Chondrocyte (in vitro differentiated cells): Measurements from ENCODE around the gene MCTP2. TPM values are rescaled to one million over a fixed set of nuclear protein-coding genes. Genes with fewer than 3 reads are reported as not detected.
A peak's percentile ranks its signal among the peaks of the same experiment; 100 is the strongest.

Experiments
- DNase-seq: peaks from one replicate; pipeline ENCODE4 v3.0.0; 2021; ENCODE audit warnings: mixed read lengths, low spot score
- H3K27ac Mint-ChIP-seq: one replicate; pipeline ENCODE4 v1.8.0; 2021; ENCODE audit warnings: mild to moderate bottlenecking, moderate library complexity, mixed read lengths; ENCODE audit not compliant: unreplicated experiment
- H3K27me3 Mint-ChIP-seq: 2 replicates; pipeline ENCODE4 v1.8.0; 2021; ENCODE audit warnings: low read depth, mixed read lengths
- H3K36me3 Mint-ChIP-seq: 2 replicates; pipeline ENCODE4 v1.8.0; 2021; ENCODE audit warnings: low read depth, mixed read lengths
- H3K4me1 Mint-ChIP-seq: 2 replicates; pipeline ENCODE4 v1.8.0; 2021; ENCODE audit warnings: low read depth, mild to moderate bottlenecking, mixed read lengths
- H3K4me3 Mint-ChIP-seq: one replicate; pipeline ENCODE4 v1.8.0; 2021; ENCODE audit warnings: mild to moderate bottlenecking, moderate library complexity, mixed read lengths; ENCODE audit not compliant: unreplicated experiment
- H3K9me3 Mint-ChIP-seq: 2 replicates; pipeline ENCODE4 v1.8.0; 2021; ENCODE audit warnings: low read depth, mixed read lengths
- total RNA-seq: library from RNA; stranded (reverse); gene quantifications from 3 replicates; pipeline ENCODE4 v1.2.1, GENCODE V29; 2021
- TF ChIP-seq, protein P1 (sequence below): fragments of 200-600 bp; sonication (generic); IDR thresholded peaks from 2 replicates; pipeline ENCODE4 v1.5.0; 2021; ENCODE audit warnings: antibody characterized with exemption, mild to moderate bottlenecking, moderate library complexity

Gene MCTP2
- total RNA-seq, 1 donor from 2014 or later = 4.5 TPM

DNA sequence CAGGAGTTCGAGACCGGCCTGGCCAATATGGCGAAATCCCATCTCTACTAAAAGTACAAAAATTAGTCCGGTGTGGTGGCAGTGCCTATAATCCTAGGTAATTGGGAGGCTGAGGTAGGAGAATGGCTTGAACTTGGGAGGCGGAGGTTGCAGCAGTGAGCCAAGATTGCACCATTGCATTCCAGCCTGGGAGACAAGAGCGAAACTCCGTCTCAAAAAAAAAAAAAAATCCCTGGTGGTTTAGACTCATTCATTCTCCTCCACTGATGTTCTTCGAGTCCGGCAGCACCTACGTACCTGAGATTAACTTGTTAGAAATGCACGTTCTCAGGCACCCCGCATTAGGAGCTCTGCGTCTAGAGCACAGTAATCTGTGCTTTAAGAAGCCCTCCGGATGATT, 3.7 kb downstream of the MCTP2 start:
- H3K4me1 Mint-ChIP-seq = peaks cover 41% of the 10 kb centered on the region
- H3K9me3 Mint-ChIP-seq = no peaks in the 10 kb centered on the region
- H3K27ac Mint-ChIP-seq = no peak overlapping the region
- no peaks in the 10 kb centered on the region for H3K36me3 Mint-ChIP-seq
- no peak for DNase-seq
- TF ChIP-seq, protein P1, sequence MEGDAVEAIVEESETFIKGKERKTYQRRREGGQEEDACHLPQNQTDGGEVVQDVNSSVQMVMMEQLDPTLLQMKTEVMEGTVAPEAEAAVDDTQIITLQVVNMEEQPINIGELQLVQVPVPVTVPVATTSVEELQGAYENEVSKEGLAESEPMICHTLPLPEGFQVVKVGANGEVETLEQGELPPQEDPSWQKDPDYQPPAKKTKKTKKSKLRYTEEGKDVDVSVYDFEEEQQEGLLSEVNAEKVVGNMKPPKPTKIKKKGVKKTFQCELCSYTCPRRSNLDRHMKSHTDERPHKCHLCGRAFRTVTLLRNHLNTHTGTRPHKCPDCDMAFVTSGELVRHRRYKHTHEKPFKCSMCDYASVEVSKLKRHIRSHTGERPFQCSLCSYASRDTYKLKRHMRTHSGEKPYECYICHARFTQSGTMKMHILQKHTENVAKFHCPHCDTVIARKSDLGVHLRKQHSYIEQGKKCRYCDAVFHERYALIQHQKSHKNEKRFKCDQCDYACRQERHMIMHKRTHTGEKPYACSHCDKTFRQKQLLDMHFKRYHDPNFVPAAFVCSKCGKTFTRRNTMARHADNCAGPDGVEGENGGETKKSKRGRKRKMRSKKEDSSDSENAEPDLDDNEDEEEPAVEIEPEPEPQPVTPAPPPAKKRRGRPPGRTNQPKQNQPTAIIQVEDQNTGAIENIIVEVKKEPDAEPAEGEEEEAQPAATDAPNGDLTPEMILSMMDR = no peak
- no peak overlapping the region for H3K4me3 Mint-ChIP-seq
- peaks cover 3% of the 10 kb centered on the region for H3K27me3 Mint-ChIP-seq

DNA sequence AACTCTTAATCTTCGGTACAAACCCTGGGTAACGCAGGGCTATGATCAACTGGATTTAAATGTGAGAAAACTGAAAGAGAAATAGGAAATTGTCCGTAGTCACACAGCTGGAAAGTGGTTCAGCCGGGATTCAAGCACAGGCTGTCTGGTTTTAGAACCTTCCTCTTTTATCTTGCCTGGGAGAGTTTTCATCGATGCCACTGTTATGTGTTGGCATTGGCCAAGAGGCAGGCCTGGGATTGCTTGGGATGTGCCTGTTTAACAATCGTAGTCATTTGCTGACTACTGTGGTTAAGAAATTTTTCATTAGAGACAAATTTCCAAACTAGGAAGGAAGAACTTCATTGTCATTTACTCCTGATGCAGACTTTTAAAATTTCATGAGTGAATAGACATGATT, 4.3 kb downstream of the MCTP2 start:
- no peak for DNase-seq
- Mint-ChIP-seq H3K9me3 (no peaks in the 10 kb centered on the region), H3K27ac (no peak overlapping the region), H3K36me3 (no peaks in the 10 kb centered on the region), H3K27me3 (peaks cover 3% of the 10 kb centered on the region), H3K4me1 (peaks cover 37% of the 10 kb centered on the region), H3K4me3 (no peak overlapping the region)
- TF ChIP-seq, protein P1 = no peak

DNA sequence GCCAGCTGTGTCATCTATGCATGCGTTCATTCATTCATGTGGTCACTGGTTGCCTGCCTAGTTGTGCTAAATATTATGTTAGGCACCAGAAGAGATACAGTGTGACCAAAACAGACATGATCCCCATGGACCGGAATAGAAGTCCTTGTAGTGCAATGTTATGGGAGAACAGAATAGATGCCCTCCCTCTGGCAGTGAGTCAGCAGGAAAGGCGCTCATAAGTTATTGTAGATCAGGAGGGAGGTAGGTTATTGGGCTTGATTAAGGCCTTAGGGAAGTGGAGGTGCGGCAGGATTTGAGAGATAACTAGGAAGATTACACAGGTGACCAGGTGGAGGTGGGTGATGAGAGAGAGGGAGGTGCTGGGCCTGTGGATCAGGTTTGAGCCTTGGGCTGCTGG, 5.2 kb downstream of the MCTP2 start:
- TF ChIP-seq, protein P1 = no peak
- no peaks in the 10 kb centered on the region for H3K9me3 Mint-ChIP-seq
- no peaks in the 10 kb centered on the region for H3K36me3 Mint-ChIP-seq
- DNase-seq = no peak
- H3K27ac Mint-ChIP-seq = no peak overlapping the region
- H3K4me3 Mint-ChIP-seq = no peak overlapping the region
- H3K27me3 Mint-ChIP-seq = peaks cover 3% of the 10 kb centered on the region
- peaks cover 32% of the 10 kb centered on the region for H3K4me1 Mint-ChIP-seq

DNA sequence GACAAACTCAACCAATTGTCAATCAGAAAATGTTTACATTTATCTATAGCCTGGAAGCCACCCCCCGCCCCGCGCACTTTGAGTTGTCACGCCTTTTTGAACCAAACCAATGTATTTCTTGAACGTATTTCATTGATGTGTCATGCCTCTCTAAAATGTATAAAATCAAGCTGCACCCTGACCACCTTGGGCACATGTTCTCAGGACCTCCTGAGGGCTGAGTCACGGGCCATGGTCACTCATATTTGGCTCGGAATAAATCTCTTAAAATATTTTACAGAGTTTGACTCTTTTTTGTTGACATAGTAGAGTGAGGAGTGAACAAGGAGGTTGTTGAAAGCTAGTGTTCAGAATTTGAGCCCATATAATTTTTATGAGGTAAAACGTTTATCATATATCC, 6.5 kb downstream of the MCTP2 start:
- TF ChIP-seq, protein P1 = no peak
- Mint-ChIP-seq H3K9me3 (no peaks in the 10 kb centered on the region), H3K27me3 (no peaks in the 10 kb centered on the region), H3K4me1 (peaks cover 23% of the 10 kb centered on the region), H3K27ac (peak overlapping the region; percentile 73), H3K4me3 (no peak overlapping the region), H3K36me3 (no peaks in the 10 kb centered on the region)
- no peak for DNase-seq

DNA sequence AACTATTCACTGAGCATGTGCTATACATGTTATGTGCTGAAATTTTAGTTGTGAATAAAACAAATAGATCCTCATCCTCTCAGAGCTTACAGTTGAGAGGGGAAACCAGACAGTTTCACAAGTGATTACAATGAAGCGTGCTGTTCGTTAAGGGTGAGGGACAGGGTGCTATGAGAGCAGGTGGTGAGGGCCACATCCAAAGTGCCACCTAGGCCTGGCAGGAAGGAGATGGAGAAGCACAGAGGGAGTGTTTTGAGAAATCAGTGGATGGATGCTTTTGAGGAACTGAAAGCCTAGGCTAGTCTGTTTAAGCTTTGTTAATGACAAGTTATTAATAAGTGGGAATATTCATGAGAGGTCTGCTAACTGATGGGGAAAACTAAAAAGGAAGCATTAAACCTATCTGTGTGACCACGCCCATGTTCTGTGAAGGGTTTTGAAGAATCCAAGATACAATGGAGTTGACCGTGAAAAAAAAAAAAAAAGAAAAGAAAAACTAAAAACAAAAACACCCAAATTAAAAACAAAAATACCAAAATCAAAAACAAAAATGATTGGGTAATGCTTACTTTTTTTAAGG, 7.3 kb downstream of the MCTP2 start:
- H3K27ac Mint-ChIP-seq = peak overlapping the region; percentile 55
- no peaks in the 10 kb centered on the region for H3K27me3 Mint-ChIP-seq
- H3K4me1 Mint-ChIP-seq = peaks cover 21% of the 10 kb centered on the region
- TF ChIP-seq, protein P1 = no peak
- H3K9me3 Mint-ChIP-seq = no peaks in the 10 kb centered on the region
- DNase-seq = no peak
- no peak overlapping the region for H3K4me3 Mint-ChIP-seq
- no peaks in the 10 kb centered on the region for H3K36me3 Mint-ChIP-seq
